GM20000 (cell line): ENCODE data around the gene CDKN2A.

Source experiments
- DNase-seq: peaks from one replicate; pipeline ENCODE4 v3.0.0; 2012; ENCODE audit warnings: low spot score
- TF ChIP-seq, protein P1 (sequence below): IDR thresholded peaks from 2 replicates; pipeline ENCODE4 v1.5.1; 2012; ENCODE audit warnings: mild to moderate bottlenecking, control low read depth; ENCODE audit errors: extremely low read depth, missing control alignments

CDKN2A gene

DNA sequence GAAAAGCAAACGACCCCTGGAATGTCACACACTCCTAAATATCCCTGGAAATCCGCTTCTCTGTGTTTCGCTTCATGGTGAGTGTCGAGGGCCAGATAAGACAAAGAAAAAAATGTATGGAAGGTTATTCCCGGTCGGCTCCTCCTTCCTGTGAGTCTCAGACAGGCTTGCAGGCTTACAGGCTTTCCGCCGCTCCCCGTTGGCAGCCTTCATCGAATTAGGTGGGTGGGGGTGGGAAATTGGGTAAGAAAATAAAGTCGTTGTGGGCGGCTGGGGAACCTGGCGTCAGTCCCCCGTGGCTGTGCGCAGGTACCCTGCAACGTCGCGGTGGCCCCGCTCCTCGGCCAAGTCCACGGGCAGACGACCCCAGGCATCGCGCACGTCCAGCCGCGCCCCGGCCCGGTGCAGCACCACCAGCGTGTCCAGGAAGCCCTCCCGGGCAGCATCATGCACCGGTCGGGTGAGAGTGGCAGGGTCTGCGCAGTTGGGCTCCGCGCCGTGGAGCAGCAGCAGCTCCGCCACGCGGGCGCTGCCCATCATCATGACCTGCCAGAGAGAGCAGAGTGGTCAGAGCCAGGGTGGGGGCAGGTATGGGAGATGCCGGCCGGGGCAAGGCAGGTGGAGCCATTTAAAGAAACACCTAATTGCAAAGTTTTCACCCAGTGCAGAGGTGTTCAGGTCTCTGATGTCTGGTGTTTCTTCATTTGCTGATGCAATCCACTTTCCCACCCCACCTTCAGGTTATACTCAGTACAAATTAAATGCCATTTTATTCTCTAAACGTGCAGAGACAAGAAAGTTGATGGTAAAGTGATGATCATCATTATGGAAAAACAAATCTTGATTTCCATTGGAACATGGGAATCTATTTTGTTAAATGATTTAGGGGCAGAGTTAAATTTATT lies 11.8 kb upstream of the CDKN2A start:
- TF ChIP-seq, protein P1, sequence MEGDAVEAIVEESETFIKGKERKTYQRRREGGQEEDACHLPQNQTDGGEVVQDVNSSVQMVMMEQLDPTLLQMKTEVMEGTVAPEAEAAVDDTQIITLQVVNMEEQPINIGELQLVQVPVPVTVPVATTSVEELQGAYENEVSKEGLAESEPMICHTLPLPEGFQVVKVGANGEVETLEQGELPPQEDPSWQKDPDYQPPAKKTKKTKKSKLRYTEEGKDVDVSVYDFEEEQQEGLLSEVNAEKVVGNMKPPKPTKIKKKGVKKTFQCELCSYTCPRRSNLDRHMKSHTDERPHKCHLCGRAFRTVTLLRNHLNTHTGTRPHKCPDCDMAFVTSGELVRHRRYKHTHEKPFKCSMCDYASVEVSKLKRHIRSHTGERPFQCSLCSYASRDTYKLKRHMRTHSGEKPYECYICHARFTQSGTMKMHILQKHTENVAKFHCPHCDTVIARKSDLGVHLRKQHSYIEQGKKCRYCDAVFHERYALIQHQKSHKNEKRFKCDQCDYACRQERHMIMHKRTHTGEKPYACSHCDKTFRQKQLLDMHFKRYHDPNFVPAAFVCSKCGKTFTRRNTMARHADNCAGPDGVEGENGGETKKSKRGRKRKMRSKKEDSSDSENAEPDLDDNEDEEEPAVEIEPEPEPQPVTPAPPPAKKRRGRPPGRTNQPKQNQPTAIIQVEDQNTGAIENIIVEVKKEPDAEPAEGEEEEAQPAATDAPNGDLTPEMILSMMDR, result no peak
- no peak for DNase-seq

DNA sequence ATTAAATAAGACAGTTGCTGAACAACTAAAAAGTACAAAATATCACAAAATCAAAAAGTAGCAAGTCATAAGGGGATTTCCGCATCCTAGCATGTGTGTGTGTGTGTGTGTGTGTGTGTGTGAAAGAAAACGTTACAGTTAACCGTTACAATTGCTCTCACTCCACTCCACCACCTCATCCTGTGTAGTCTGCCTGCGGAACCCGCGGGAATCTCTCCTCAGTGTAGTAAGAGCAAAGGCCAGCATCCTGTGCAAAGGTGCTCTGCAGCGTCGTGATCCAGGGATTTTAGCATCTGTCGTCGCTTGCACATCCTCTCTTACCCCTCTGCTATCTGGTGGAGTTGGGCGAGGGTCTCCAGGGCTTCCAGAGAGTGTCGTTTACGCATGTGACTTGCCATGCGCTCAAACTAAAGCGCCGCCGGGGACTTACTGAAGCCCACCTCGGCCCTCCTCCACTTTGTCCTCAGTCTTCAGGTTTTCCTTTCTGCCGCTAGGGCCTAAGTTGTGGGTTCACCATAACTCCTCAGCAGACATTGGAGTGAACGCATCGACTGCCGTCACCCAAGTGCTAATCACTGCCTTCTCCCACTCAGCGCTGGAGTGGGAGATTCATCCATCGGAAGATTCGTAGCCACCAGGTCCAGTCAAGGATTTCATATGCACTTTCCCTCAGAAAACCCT lies 11.0 kb upstream of the CDKN2A start:
- DNase-seq, result no peak
- TF ChIP-seq, protein P1, result no peak

DNA sequence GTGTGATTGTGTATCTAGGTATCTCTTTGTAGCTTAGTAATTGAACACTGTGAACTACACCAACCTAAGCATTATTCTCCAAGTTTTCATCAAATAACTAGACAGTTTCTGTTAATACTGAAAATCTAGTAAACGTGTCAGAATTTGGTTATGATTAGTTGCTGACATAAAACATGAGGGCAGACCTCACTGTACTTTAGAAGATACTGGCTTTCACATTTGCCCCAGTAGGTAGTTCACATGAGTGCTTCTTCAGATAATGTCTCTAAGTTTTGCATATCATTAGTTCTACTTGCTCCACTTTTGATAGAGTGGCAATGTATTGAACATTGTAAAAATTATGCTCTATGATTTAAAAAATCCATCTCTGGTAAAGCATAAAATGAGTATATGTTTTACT lies 7.8 kb upstream of the CDKN2A start:
- no peak for DNase-seq
- TF ChIP-seq, protein P1, result no peak

DNA sequence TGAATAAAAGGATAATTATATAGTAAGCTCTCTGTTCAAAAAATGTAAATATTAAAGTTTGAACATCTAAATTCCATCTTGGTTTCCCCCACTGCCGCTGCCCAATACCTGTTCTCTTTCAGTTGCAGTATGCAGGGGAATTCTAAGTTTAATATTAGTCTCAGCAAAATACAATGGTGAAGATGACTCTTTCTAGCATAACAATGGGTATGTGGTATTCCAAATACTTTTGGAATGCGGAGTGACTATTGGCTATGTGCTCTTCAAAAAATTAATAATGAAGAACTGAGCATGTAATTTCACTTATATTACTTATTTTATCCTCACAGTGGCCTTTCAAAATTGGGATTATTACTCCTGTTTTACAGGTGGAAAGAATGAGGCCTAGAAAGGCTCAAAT lies 3.8 kb upstream of the CDKN2A start:
- TF ChIP-seq, protein P1, result no peak
- no peak for DNase-seq

DNA sequence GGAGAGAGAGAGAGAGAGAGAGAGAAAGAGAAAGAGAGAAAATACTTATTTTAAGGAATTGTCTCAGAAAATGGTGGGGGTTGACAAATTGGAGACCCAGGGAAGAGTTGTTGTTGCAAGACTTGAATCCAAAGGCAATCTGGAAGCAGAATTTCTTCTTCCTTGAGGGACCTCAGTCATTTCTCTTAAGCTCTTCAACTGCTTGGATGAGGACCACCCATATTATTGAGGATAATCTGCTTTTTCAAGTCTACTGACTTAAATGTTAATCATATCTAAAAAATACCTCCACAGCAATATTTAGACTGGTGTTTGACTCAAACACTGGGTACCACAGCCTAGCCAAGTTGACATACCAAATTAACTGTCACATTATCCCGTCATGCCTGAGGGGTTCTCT lies 3.3 kb upstream of the CDKN2A start:
- TF ChIP-seq, protein P1, result no peak

DNA sequence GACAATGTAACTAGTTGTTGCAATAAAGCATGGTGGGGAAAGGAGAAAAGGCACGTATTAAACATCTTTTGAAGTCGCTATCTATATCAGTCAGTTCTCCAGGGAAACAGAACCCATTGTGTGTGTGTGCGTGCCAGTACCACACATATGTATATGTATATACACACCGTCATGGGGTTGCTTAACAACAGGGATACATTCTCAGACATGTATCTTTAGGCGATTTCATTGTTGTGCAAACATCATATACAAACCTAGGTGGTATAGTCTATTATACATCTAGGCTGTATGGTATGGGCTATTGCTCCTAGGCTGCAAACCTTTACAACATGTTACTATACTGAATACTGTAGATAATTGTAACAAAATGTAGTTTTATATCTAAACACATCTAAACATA lies 2.7 kb upstream of the CDKN2A start:
- DNase-seq, result no peak
- TF ChIP-seq, protein P1, result no peak

More for the DNA sequence above, 3.3 kb upstream of the CDKN2A start:
- DNase-seq, result no peak

DNA sequence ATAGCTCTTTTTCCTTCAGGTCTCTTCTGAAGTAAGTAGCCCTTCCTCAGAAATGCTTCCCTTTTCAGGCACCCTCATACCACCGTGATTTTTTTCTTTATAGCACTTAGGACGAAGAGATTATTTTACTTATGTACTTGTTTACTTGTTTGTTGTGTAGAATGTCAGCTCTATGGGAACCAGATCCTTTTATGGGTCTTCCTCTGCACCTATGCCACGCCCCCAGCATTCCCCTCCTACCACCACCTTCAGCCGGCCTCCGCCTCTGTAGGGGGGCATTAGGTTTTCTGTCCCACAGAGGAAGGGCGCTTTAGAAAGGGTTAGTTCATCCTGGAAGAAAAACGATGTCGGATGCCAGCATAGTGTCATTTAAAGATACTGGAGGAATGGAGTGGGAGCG lies 2.2 kb upstream of the CDKN2A start:
- DNase-seq, result no peak
- TF ChIP-seq, protein P1, result no peak
